ENCODE data around the gene KIF12. TPM values are rescaled to one million over a fixed set of nuclear protein-coding genes. Genes with fewer than 3 reads are reported as not detected.

The KIF12 gene
- polyA plus RNA-seq, 4 donors = 14.3 to 151 (median 105) TPM

DNA sequence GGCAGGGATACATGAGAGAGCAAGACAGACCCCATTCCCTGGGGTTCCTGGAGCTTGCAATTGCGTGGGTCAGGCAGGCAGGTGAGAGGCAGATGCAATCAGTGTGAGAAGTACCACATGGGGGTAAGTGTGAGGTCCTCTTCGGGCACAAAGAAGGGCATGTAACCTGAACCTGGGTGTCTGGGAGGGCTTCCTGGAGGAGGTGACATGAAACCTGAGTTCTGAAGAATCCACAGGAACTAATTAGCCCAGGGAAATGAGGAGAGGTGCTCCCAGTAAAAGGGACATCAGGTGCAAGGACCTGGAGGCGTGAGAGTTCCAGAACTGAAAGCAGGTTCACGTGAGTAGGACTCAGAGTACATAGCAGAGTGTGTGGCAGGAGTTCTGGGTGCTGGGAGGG is 23.5 kb downstream of the KIF12 start:
- FAIRE-seq (no peak), DNase-seq (no peak)
- Histone ChIP-seq H3K4me1 (ENCODE audit: control insufficient read depth in 3 of 3, insufficient read depth in 2 of 3, low read depth in 1 of 3, low read length in 2 of 3) (peaks cover 0 to 29% (median 4%) of the 10 kb centered on the region in 3 donors), H3K36me3 (ENCODE audit: control insufficient read depth in 3 of 3, insufficient read depth in 2 of 3, low read depth in 1 of 3, low read length in 3 of 3) (no peaks in the 10 kb centered on the region), H3K27me3 (ENCODE audit: control insufficient read depth in 3 of 3, insufficient read depth in 3 of 3, low read length in 3 of 3) (no peaks in the 10 kb centered on the region), H3K27ac (ENCODE audit: low read depth in 1 of 3, low read length in 2 of 3) (no peak overlapping the region), H3K4me3 (ENCODE audit: low read depth in 1 of 3, low read length in 3 of 3) (no peak overlapping the region), H3K9me3 (ENCODE audit: control insufficient read depth in 2 of 2, insufficient read depth in 1 of 2, low read depth in 1 of 2, low read length in 1 of 2) (no peaks in the 10 kb centered on the region)
- 60 to 71% (median 61%) methylated on average over 4 of the region's 4 CpGs for WGBS, 3 donors

GRCh38 chr9:114072184-114073140 is 26.6 kb downstream of the KIF12 start:
- Histone ChIP-seq H3K4me3 (ENCODE audit: low read depth in 1 of 3, low read length in 3 of 3) (no peak overlapping the region), H3K27me3 (ENCODE audit: control insufficient read depth in 3 of 3, insufficient read depth in 3 of 3, low read length in 3 of 3) (no peaks in the 10 kb centered on the region), H3K27ac (ENCODE audit: low read depth in 1 of 3, low read length in 2 of 3) (no peak overlapping the region), H3K36me3 (ENCODE audit: control insufficient read depth in 3 of 3, insufficient read depth in 2 of 3, low read depth in 1 of 3, low read length in 3 of 3) (no peaks in the 10 kb centered on the region), H3K9me3 (ENCODE audit: control insufficient read depth in 2 of 2, insufficient read depth in 1 of 2, low read depth in 1 of 2, low read length in 1 of 2) (no peaks in the 10 kb centered on the region), H3K4me1 (ENCODE audit: control insufficient read depth in 3 of 3, insufficient read depth in 2 of 3, low read depth in 1 of 3, low read length in 2 of 3) (peaks cover 0 to 1% (median 0%) of the 10 kb centered on the region in 3 donors)
- no peak for FAIRE-seq
- no peak for DNase-seq
- WGBS, 3 donors = 66 to 73% (median 70%) methylated on average over 14 of the region's 14 CpGs

- Histone ChIP-seq H3K4me1 (ENCODE audit: control insufficient read depth in 3 of 3, insufficient read depth in 2 of 3, low read depth in 1 of 3, low read length in 2 of 3) (no peaks in the 10 kb centered on the region), H3K36me3 (ENCODE audit: control insufficient read depth in 3 of 3, insufficient read depth in 2 of 3, low read depth in 1 of 3, low read length in 3 of 3) (no peaks in the 10 kb centered on the region), H3K27me3 (ENCODE audit: control insufficient read depth in 3 of 3, insufficient read depth in 3 of 3, low read length in 3 of 3) (no peaks in the 10 kb centered on the region), H3K4me3 (ENCODE audit: low read depth in 1 of 3, low read length in 3 of 3) (no peak overlapping the region), H3K27ac (ENCODE audit: low read depth in 1 of 3, low read length in 2 of 3) (no peak overlapping the region), H3K9me3 (ENCODE audit: control insufficient read depth in 2 of 2, insufficient read depth in 1 of 2, low read depth in 1 of 2, low read length in 1 of 2) (no peaks in the 10 kb centered on the region)
- no peak for FAIRE-seq
- 79 to 90% (median 87%) methylated on average over 7 of the region's 7 CpGs for WGBS, 3 donors
- no peak for DNase-seq
Measured at GRCh38 chr9:114071197-114071795, 27.8 kb downstream of the KIF12 start.

DNA sequence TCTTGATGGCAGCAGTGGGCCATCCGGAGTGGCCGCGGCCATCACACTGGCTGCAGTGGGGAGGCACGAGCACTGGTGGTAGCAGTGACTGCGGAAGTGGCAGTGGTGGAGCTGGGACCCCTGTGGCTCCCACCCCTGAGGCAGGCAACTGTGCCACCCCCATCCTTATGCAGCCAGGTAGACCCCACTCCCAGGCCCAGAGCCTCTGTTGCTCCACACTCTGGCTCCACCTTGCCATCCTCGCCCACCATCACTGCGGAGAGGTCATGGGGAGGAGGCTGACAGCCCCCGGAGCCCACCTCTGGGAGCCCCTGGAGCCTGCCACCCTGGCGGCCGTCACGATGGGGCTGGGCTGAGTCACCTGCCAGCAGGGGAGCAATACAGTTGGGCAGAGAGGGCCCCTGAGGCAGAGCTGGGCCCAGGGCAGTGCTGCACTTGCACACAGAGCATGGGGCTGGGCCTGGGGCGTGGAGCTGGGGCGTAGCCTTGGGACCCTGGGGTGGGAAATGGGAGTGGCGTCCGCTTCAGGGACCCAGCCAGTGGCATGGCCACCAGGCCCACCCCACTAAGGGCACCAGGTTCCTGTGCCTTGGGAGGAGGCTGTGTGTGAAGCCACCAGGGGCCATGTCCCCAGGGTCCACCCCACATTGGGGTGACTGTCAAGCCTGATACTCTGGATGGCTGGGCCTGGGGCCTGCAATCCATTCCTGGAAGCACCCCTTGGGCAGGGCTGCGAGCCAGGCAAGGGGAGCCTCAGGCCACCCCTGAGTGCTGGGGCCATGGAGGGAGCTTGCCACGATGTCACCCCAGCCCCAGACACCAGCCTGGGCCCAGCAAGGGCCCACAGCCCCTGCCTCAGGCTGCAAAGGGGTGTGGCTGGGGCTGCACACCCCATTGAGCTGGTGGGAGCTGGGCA is 28.6 kb downstream of the KIF12 start:
- Histone ChIP-seq H3K9me3 (ENCODE audit: control insufficient read depth in 2 of 2, insufficient read depth in 1 of 2, low read depth in 1 of 2, low read length in 1 of 2) (no peaks in the 10 kb centered on the region), H3K36me3 (ENCODE audit: control insufficient read depth in 3 of 3, insufficient read depth in 2 of 3, low read depth in 1 of 3, low read length in 3 of 3) (no peaks in the 10 kb centered on the region), H3K4me1 (ENCODE audit: control insufficient read depth in 3 of 3, insufficient read depth in 2 of 3, low read depth in 1 of 3, low read length in 2 of 3) (no peaks in the 10 kb centered on the region), H3K4me3 (ENCODE audit: low read depth in 1 of 3, low read length in 3 of 3) (no peak overlapping the region), H3K27me3 (ENCODE audit: control insufficient read depth in 3 of 3, insufficient read depth in 3 of 3, low read length in 3 of 3) (no peaks in the 10 kb centered on the region), H3K27ac (ENCODE audit: low read depth in 1 of 3, low read length in 2 of 3) (no peak overlapping the region)
- no peak for FAIRE-seq
- DNase-seq = no peak
- WGBS, 3 donors = 82 to 91% (median 86%) methylated on average over 16 to 17 of the region's 17 CpGs

DNA sequence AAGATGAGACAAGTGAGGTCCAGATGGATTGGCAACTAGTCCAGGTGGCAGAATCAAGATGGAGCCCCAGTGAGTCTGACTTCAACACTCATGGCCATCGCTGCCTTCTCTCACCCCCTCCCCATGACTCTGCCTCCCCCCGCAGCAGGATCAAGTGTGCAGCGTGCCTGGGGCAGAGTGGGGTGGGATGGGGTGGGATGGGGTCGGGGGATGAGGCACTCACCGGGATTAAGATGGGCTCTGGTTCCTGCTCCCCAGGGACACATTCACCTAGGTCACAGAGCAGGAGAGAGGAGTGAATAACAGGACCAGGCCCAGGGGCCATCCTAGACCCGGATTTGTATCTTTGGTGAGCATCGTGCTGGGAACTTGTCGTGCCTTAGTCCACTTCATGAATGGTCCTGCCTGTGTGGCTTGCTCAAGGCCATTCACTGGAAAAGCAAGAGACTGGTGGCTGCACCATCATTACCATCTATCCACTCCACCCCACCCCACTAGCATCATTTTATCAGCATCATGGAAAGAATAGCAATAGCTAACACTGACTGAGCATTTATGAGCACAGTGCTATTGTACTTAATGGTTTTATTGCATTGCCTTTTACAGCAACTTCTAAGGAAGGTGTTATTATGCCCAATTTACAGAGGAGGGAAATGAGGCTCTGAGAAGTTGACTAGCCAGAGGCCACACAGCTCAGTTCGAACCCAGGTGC is 29.5 kb downstream of the KIF12 start:
- no peaks in the 10 kb centered on the region for H3K4me1 ChIP-seq (ENCODE audit: control insufficient read depth in 3 of 3, insufficient read depth in 2 of 3, low read depth in 1 of 3, low read length in 2 of 3)
- H3K36me3 ChIP-seq (ENCODE audit: control insufficient read depth in 3 of 3, insufficient read depth in 2 of 3, low read depth in 1 of 3, low read length in 3 of 3) = no peaks in the 10 kb centered on the region
- DNase-seq = peak in 1 of 2 donors; percentile 49
- 70 to 84% (median 81%) methylated on average over 9 of the region's 9 CpGs for WGBS, 3 donors
- FAIRE-seq = no peak
- no peaks in the 10 kb centered on the region for H3K9me3 ChIP-seq (ENCODE audit: control insufficient read depth in 2 of 2, insufficient read depth in 1 of 2, low read depth in 1 of 2, low read length in 1 of 2)
- no peak overlapping the region for H3K4me3 ChIP-seq (ENCODE audit: low read depth in 1 of 3, low read length in 3 of 3)
- no peaks in the 10 kb centered on the region for H3K27me3 ChIP-seq (ENCODE audit: control insufficient read depth in 3 of 3, insufficient read depth in 3 of 3, low read length in 3 of 3)
- no peak overlapping the region for H3K27ac ChIP-seq (ENCODE audit: low read depth in 1 of 3, low read length in 2 of 3)

GRCh38 chr9:114065304-114065703 is 33.8 kb downstream of the KIF12 start:
- H3K36me3 ChIP-seq (ENCODE audit: control insufficient read depth in 3 of 3, insufficient read depth in 2 of 3, low read depth in 1 of 3, low read length in 3 of 3) = no peaks in the 10 kb centered on the region
- H3K4me1 ChIP-seq (ENCODE audit: control insufficient read depth in 3 of 3, insufficient read depth in 2 of 3, low read depth in 1 of 3, low read length in 2 of 3) = peaks cover 0 to 14% (median 0%) of the 10 kb centered on the region in 3 donors
- 91 to 93% (median 91%) methylated on average over 8 of the region's 8 CpGs for WGBS, 3 donors
- no peak overlapping the region for H3K4me3 ChIP-seq (ENCODE audit: low read depth in 1 of 3, low read length in 3 of 3)
- H3K27me3 ChIP-seq (ENCODE audit: control insufficient read depth in 3 of 3, insufficient read depth in 3 of 3, low read length in 3 of 3) = no peaks in the 10 kb centered on the region
- H3K9me3 ChIP-seq (ENCODE audit: control insufficient read depth in 2 of 2, insufficient read depth in 1 of 2, low read depth in 1 of 2, low read length in 1 of 2) = no peaks in the 10 kb centered on the region
- no peak for FAIRE-seq
- H3K27ac ChIP-seq (ENCODE audit: low read depth in 1 of 3, low read length in 2 of 3) = no peak overlapping the region
- DNase-seq = no peak

GRCh38 chr9:114061830-114062474 is 37.1 kb downstream of the KIF12 start:
- FAIRE-seq (no peak), DNase-seq (peak in 1 of 2 donors; percentile 8)
- peaks cover 0 to 10% (median 0%) of the 10 kb centered on the region in 3 donors for H3K36me3 ChIP-seq (ENCODE audit: control insufficient read depth in 3 of 3, insufficient read depth in 2 of 3, low read depth in 1 of 3, low read length in 3 of 3)
- peaks cover 0 to 14% (median 0%) of the 10 kb centered on the region in 3 donors for H3K4me1 ChIP-seq (ENCODE audit: control insufficient read depth in 3 of 3, insufficient read depth in 2 of 3, low read depth in 1 of 3, low read length in 2 of 3)
- no peak overlapping the region for H3K27ac ChIP-seq (ENCODE audit: low read depth in 1 of 3, low read length in 2 of 3)
- no peaks in the 10 kb centered on the region for H3K9me3 ChIP-seq (ENCODE audit: control insufficient read depth in 2 of 2, insufficient read depth in 1 of 2, low read depth in 1 of 2, low read length in 1 of 2)
- no peak overlapping the region for H3K4me3 ChIP-seq (ENCODE audit: low read depth in 1 of 3, low read length in 3 of 3)
- WGBS, 3 donors = 52 to 59% (median 59%) methylated on average over 4 of the region's 4 CpGs
- H3K27me3 ChIP-seq (ENCODE audit: control insufficient read depth in 3 of 3, insufficient read depth in 3 of 3, low read length in 3 of 3) = no peaks in the 10 kb centered on the region

All from small intestine (tissue), 7 donors.